ENCODE results near the gene TGM6.

- TF ChIP-seq, protein P1, sequence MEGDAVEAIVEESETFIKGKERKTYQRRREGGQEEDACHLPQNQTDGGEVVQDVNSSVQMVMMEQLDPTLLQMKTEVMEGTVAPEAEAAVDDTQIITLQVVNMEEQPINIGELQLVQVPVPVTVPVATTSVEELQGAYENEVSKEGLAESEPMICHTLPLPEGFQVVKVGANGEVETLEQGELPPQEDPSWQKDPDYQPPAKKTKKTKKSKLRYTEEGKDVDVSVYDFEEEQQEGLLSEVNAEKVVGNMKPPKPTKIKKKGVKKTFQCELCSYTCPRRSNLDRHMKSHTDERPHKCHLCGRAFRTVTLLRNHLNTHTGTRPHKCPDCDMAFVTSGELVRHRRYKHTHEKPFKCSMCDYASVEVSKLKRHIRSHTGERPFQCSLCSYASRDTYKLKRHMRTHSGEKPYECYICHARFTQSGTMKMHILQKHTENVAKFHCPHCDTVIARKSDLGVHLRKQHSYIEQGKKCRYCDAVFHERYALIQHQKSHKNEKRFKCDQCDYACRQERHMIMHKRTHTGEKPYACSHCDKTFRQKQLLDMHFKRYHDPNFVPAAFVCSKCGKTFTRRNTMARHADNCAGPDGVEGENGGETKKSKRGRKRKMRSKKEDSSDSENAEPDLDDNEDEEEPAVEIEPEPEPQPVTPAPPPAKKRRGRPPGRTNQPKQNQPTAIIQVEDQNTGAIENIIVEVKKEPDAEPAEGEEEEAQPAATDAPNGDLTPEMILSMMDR (IDR thresholded peaks at IDR 0.05; ENCODE audit: insufficient read depth, low read length): no peak
- TF ChIP-seq, protein P2, sequence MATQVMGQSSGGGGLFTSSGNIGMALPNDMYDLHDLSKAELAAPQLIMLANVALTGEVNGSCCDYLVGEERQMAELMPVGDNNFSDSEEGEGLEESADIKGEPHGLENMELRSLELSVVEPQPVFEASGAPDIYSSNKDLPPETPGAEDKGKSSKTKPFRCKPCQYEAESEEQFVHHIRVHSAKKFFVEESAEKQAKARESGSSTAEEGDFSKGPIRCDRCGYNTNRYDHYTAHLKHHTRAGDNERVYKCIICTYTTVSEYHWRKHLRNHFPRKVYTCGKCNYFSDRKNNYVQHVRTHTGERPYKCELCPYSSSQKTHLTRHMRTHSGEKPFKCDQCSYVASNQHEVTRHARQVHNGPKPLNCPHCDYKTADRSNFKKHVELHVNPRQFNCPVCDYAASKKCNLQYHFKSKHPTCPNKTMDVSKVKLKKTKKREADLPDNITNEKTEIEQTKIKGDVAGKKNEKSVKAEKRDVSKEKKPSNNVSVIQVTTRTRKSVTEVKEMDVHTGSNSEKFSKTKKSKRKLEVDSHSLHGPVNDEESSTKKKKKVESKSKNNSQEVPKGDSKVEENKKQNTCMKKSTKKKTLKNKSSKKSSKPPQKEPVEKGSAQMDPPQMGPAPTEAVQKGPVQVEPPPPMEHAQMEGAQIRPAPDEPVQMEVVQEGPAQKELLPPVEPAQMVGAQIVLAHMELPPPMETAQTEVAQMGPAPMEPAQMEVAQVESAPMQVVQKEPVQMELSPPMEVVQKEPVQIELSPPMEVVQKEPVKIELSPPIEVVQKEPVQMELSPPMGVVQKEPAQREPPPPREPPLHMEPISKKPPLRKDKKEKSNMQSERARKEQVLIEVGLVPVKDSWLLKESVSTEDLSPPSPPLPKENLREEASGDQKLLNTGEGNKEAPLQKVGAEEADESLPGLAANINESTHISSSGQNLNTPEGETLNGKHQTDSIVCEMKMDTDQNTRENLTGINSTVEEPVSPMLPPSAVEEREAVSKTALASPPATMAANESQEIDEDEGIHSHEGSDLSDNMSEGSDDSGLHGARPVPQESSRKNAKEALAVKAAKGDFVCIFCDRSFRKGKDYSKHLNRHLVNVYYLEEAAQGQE (IDR thresholded peaks at IDR 0.05; ENCODE audit: insufficient replicate concordance, low read depth): no peak
These were observed 6.9 kb downstream of the TGM6 start for GRCh38 chr20:2387580-2387979.

Data from HL-60 (cell line).